ENCODE results near the gene AKAP13. TPM values are rescaled to one million over a fixed set of nuclear protein-coding genes. Genes with fewer than 3 reads are reported as not detected.
A peak's percentile ranks its signal among the peaks of the same experiment; 100 is the strongest.

The AKAP13 gene
- polyA plus RNA-seq, 1 donor from 2014 or later = 152 TPM

DNA sequence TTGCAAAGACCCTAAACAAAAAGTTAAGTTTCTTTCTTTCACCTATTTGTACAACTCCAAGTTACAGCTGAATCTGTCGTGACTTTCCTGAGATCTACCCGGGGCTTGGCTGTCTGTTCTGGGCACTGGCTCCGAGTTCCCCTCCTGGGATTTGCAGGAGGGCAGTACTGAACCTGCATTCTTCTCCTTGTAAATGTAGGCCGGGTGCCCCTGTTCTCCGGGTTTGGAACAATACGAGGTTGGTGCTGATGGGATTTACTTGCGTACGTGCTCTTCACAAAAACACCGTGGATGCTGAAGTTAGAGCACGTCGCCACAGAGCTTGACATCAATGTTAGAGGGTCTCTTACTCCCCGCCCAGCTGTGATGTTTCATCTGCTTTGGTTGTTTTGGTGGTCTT lies 366.2 kb downstream of the AKAP13 start:
- H3K27ac Mint-ChIP-seq = peak overlapping the region in 1 of 3 donors; percentile 31

GRCh38 chr15:85748176-85748575 lies 367.8 kb downstream of the AKAP13 start:
- Mint-ChIP-seq H3K27ac (peak overlapping the region in 2 of 3 donors; percentile 48 to 67), H3K4me3 (no peak overlapping the region), H3K9me3 (no peaks in the 10 kb centered on the region), H3K4me1 (no peaks in the 10 kb centered on the region), H3K27me3 (no peaks in the 10 kb centered on the region), H3K36me3 (peaks cover 3% of the 10 kb centered on the region)

More for the DNA sequence above, 366.2 kb downstream of the AKAP13 start:
- H3K27me3 Mint-ChIP-seq = no peaks in the 10 kb centered on the region
- no peaks in the 10 kb centered on the region for H3K4me1 Mint-ChIP-seq
- peaks cover 3% of the 10 kb centered on the region for H3K36me3 Mint-ChIP-seq
- no peak overlapping the region for H3K4me3 Mint-ChIP-seq
- no peaks in the 10 kb centered on the region for H3K9me3 Mint-ChIP-seq

GRCh38 chr15:85748729-85749128 lies 368.3 kb downstream of the AKAP13 start:
- H3K4me3 Mint-ChIP-seq = no peak overlapping the region
- peaks cover 3% of the 10 kb centered on the region for H3K36me3 Mint-ChIP-seq
- H3K27ac Mint-ChIP-seq = peak overlapping the region in 1 of 3 donors; percentile 65
- H3K9me3 Mint-ChIP-seq = no peaks in the 10 kb centered on the region
- no peaks in the 10 kb centered on the region for H3K4me1 Mint-ChIP-seq
- no peaks in the 10 kb centered on the region for H3K27me3 Mint-ChIP-seq

GRCh38 chr15:85749261-85750151 lies 369.1 kb downstream of the AKAP13 start:
- Mint-ChIP-seq H3K27ac (peak overlapping the region in 1 of 3 donors; percentile 65), H3K36me3 (peaks cover 3% of the 10 kb centered on the region)

GRCh38 chr15:85750319-85751290 lies 370.2 kb downstream of the AKAP13 start:
- Mint-ChIP-seq H3K27ac (peak overlapping the region; percentile 43 to 60 (median 53)), H3K27me3 (no peaks in the 10 kb centered on the region), H3K9me3 (no peaks in the 10 kb centered on the region), H3K4me1 (peaks cover 0 to 2% (median 0%) of the 10 kb centered on the region in 3 donors), H3K36me3 (peaks cover 3% of the 10 kb centered on the region), H3K4me3 (peak overlapping the region in 1 of 4 donors; percentile 65)

More at GRCh38 chr15:85749261-85750151, 369.1 kb downstream of the AKAP13 start:
- H3K4me3 Mint-ChIP-seq = no peak overlapping the region
- peaks cover 0 to 2% (median 0%) of the 10 kb centered on the region in 3 donors for H3K4me1 Mint-ChIP-seq
- H3K27me3 Mint-ChIP-seq = no peaks in the 10 kb centered on the region
- no peaks in the 10 kb centered on the region for H3K9me3 Mint-ChIP-seq

DNA sequence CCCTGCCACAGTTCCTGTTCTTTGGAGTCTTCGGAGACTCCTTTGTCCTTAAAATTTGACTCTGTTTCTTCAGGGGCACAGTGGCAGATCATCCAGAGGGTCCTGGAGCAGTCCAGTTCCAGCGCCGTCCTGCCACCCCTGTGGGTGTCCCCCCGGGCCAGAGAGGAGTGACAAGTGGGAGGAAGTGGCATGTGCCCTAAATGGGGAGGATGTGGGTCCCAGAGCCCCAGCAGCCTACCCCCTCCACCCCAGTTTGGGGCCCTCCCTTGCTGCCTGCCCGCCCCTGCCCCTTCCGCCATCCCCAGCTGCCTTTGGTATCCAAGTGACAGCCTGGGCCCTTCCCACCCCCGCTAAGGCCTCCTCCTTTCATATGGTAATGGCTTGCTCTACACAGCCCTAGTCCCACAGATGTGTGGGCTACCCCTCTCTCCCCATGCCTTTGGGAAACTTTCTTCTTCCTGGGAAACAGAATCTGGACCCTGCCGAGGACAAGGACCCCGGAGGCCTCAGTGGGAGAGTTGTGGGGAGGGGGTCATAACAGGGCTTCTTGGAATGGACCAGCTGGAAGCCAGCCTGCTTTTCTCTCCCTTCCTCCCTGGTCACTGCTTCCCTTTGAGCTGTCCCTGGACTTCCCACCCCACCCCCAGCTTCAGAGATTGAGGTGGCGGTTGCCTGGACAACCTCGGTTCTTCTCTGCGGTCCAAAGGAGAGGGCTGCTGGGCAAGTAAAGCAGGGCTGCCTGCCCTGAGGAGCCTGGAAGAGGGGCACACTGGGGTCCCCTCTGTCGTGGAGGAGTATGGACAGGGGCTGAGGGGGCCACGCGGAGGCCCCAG lies 371.1 kb downstream of the AKAP13 start:
- H3K9me3 Mint-ChIP-seq = no peaks in the 10 kb centered on the region
- H3K4me3 Mint-ChIP-seq = no peak overlapping the region
- H3K27ac Mint-ChIP-seq = peak overlapping the region in 2 of 3 donors; percentile 53 to 86
- H3K36me3 Mint-ChIP-seq = peaks cover 3% of the 10 kb centered on the region
- H3K4me1 Mint-ChIP-seq = peaks cover 0 to 2% (median 0%) of the 10 kb centered on the region in 3 donors
- H3K27me3 Mint-ChIP-seq = no peaks in the 10 kb centered on the region

DNA sequence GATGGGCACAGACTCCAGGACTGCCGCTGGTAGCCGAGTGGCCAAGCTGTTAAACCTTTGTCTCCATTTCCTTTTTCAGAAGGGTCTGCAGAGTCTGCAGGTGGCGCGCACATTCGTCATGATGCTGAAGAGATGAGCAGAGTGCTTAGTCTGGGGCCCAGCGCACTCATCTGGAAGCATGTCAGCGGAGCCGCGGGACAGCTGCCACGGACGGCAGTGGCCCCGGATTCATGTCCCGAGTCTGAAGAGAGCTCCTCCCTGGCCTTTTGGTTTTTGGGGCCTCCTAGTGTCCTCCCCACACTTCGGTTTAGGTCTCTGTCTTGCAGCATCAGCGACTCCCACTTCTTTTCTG lies 371.7 kb downstream of the AKAP13 start:
- peaks cover 0 to 2% (median 0%) of the 10 kb centered on the region in 3 donors for H3K4me1 Mint-ChIP-seq
- no peaks in the 10 kb centered on the region for H3K27me3 Mint-ChIP-seq

GRCh38 chr15:85752491-85752961 lies 372.1 kb downstream of the AKAP13 start:
- Mint-ChIP-seq H3K27me3 (no peaks in the 10 kb centered on the region), H3K4me1 (peaks cover 0 to 2% (median 0%) of the 10 kb centered on the region in 3 donors), H3K36me3 (no peaks in the 10 kb centered on the region), H3K4me3 (peak overlapping the region in 1 of 4 donors; percentile 8), H3K27ac (no peak overlapping the region), H3K9me3 (no peaks in the 10 kb centered on the region)

More for the DNA sequence above, 371.7 kb downstream of the AKAP13 start:
- Mint-ChIP-seq H3K4me3 (no peak overlapping the region), H3K36me3 (no peaks in the 10 kb centered on the region), H3K27ac (peak overlapping the region in 1 of 3 donors; percentile 86), H3K9me3 (no peaks in the 10 kb centered on the region)

- Mint-ChIP-seq H3K27ac (no peak overlapping the region), H3K36me3 (no peaks in the 10 kb centered on the region), H3K4me1 (peaks cover 0 to 2% (median 0%) of the 10 kb centered on the region in 3 donors), H3K4me3 (no peak overlapping the region), H3K27me3 (no peaks in the 10 kb centered on the region), H3K9me3 (no peaks in the 10 kb centered on the region)
Measured at GRCh38 chr15:85753261-85753660, 372.9 kb downstream of the AKAP13 start.

DNA sequence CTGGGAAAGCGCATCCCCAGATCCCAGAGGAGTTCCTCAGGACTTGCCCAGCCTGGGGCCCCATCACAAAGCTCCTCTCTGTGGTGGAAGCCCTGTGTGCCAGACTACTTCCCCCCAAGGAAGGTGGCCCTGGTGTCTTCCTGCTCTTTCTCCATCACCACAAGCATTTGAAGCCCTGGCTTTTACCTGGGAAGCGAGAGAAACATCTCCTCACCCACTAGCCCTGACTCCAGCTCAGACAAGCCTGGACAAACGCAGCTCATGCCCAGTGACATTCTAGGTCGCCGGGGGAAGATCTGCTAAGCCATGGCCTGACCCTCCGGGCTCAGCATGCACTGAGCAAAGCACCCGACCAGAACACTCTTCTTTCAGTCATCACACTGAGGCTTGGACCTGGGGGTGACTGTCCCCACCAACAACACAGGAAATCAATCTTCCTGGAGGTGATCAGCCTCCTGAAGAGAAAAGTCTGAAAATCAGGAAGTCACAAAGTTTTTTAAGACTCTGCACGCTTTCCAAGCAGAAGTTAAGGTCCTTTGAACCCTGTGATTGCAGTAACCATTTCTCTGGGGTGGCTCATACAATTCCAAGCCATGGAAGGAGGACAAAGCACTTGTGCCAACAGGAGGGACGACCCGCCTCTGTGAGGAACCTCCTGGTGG lies 373.5 kb downstream of the AKAP13 start:
- no peak overlapping the region for H3K4me3 Mint-ChIP-seq
- H3K9me3 Mint-ChIP-seq = no peaks in the 10 kb centered on the region
- peaks cover 0 to 2% (median 0%) of the 10 kb centered on the region in 3 donors for H3K4me1 Mint-ChIP-seq
- no peak overlapping the region for H3K27ac Mint-ChIP-seq
- no peaks in the 10 kb centered on the region for H3K27me3 Mint-ChIP-seq
- no peaks in the 10 kb centered on the region for H3K36me3 Mint-ChIP-seq

GRCh38 chr15:85754989-85755388 lies 374.6 kb downstream of the AKAP13 start:
- no peaks in the 10 kb centered on the region for H3K36me3 Mint-ChIP-seq
- H3K4me1 Mint-ChIP-seq = peaks cover 0 to 2% (median 0%) of the 10 kb centered on the region in 3 donors
- H3K9me3 Mint-ChIP-seq = no peaks in the 10 kb centered on the region
- peak overlapping the region in 1 of 3 donors; percentile 20 for H3K27ac Mint-ChIP-seq
- H3K4me3 Mint-ChIP-seq = no peak overlapping the region
- no peaks in the 10 kb centered on the region for H3K27me3 Mint-ChIP-seq

DNA sequence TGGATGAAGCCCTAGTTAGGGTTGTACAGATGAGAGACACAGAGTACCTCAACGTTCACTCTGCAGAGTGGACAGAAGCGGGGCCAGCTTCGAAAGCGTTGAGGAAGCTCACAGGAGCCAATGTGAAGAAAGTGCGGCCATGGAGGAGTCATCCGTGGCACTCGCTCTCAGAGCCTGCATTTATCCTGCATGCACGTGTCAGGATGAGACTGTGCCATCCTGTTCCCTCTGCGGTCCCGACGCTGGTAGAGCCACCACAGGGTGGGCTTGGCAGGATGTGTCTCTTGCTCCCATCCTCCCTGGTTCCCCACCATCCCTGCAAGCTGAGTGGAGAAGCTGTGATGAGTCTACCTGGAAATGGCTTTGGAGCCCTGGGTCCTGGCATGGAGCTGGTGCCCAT lies 375.1 kb downstream of the AKAP13 start:
- Mint-ChIP-seq H3K4me1 (peaks cover 0 to 2% (median 0%) of the 10 kb centered on the region in 3 donors), H3K4me3 (no peak overlapping the region), H3K27ac (no peak overlapping the region), H3K36me3 (no peaks in the 10 kb centered on the region), H3K27me3 (no peaks in the 10 kb centered on the region), H3K9me3 (no peaks in the 10 kb centered on the region)

DNA sequence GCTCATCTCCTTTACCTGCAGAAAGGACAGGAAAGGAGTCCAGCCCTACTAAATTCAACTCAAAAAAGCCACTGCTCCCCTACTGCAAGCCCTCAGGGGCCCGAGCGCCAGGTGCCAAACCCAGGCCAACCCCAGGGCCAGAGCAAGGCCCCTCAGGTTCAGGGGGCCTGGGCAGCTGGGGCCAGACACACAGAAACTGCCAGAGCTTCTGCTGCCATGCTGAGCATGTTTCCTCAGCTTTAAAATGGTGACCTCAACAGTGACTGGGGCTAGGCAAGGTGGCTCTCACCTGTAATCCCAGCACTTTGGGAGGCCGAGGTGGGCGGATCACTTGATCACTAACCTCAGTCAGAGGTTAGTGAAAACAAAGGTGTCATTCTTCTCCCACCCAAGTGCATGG lies 375.5 kb downstream of the AKAP13 start:
- no peak overlapping the region for H3K4me3 Mint-ChIP-seq
- no peak overlapping the region for H3K27ac Mint-ChIP-seq
- peaks cover 0 to 2% (median 0%) of the 10 kb centered on the region in 3 donors for H3K4me1 Mint-ChIP-seq
- H3K36me3 Mint-ChIP-seq = no peaks in the 10 kb centered on the region
- no peaks in the 10 kb centered on the region for H3K9me3 Mint-ChIP-seq
- no peaks in the 10 kb centered on the region for H3K27me3 Mint-ChIP-seq
